Measurements from ENCODE around the gene UTS2.

DNA sequence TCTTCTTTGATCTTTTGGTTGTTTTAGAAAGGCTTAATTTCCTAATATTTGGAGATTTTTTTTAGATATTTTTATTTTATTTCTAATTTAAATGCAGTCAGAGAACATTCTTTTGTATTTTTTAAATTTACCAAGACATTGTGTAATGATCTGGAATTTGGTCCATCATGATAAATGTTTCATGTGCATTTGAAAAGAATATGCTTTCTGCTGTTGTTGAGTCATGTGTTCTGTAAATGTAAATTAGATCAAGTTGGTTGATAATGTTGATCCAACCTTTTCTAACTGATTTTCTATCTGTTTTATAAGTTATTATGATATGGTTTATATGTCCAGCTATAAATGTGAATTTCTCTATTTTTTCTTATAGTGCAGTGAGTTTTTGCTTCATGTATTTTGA, 19.8 kb downstream of the UTS2 start:
- TF ChIP-seq YY1 (IDR thresholded peaks at IDR 0.05; ENCODE audit: low read depth) (no peak), TAF1 (IDR thresholded peaks at IDR 0.05; ENCODE audit: low read depth) (no peak), TEAD4 (IDR thresholded peaks at IDR 0.05) (no peak)
- TF ChIP-seq, protein P1, sequence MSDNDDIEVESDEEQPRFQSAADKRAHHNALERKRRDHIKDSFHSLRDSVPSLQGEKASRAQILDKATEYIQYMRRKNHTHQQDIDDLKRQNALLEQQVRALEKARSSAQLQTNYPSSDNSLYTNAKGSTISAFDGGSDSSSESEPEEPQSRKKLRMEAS (IDR thresholded peaks at IDR 0.05): no peak
